Neural cell (in vitro differentiated cells): ENCODE data around the gene SEC16A.

Source experiments
- CTCF ChIP-seq: fragments of 450-650 bp; IDR thresholded peaks from 2 replicates; pipeline ENCODE4 v1.5.1; 2014; ENCODE audit warnings: antibody characterized with exemption, mild to moderate bottlenecking, moderate library complexity; ENCODE audit not compliant: poor library complexity, severe bottlenecking
- EZH2 ChIP-seq: fragments of 200-600, 300-800 bp; shearing (Covaris generic), sonication (generic); IDR thresholded peaks from 2 replicates; pipeline ENCODE4 v1.6.1; 2014; ENCODE audit warnings: antibody characterized with exemption, low read length, borderline replicate concordance, mild to moderate bottlenecking; ENCODE audit not compliant: insufficient read depth, poor library complexity, severe bottlenecking
- RAD21 ChIP-seq: fragments of 450-650 bp; conservative IDR thresholded peaks from 2 replicates; pipeline ENCODE4 v1.6.1; 2014; ENCODE audit warnings: antibody characterized with exemption, mild to moderate bottlenecking, moderate library complexity

- TF ChIP-seq EZH2 (no peak), RAD21 (no peak), CTCF (no peak)
These were observed 48.5 kb upstream of the SEC16A start for GRCh38 chr9:136531186-136531903.
